Stimulated activated CD8-positive, alpha-beta memory T cell treated with anti-CD3 and anti-CD28 coated beads, Interleukin-7, amount 100 ng/mL, for 48 hours (primary cell): ENCODE measurements around the gene EMD.
A peak's percentile ranks its signal among the peaks of the same experiment; 100 is the strongest.

Experiments
- DNase-seq, 2 donors: peaks; one replicate each; pipeline ENCODE4 v3.0.0-alpha.2; 2020; ENCODE audit warnings: low read depth in 1 of 2; ENCODE audit errors: extremely low read depth in 1 of 2

The EMD gene

GRCh38 chrX:154355094-154355775 lies 23.9 kb upstream of the EMD start:
- no peak for DNase-seq

GRCh38 chrX:154355776-154356140 lies 23.3 kb upstream of the EMD start:
- no peak for DNase-seq

DNA sequence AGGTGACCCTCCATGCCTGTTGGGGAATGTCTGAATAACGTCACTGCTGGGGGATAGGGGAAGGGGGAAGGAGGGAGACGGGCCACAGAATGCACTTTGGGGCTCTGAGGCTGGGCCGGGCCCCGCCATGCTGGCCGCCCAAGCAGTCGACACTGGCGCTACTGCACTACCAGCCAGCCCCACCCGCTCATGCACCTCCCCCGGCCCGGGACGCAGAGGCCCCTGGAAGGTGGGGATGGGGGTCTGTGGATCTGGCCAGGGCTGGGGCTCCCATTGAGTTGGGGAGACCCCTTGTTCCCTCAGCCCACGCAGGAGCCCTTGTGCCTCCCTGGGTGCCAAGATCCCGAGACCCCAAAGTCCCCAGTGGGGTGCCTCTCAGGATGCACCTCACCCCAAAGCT lies 22.5 kb upstream of the EMD start:
- no peak for DNase-seq

DNA sequence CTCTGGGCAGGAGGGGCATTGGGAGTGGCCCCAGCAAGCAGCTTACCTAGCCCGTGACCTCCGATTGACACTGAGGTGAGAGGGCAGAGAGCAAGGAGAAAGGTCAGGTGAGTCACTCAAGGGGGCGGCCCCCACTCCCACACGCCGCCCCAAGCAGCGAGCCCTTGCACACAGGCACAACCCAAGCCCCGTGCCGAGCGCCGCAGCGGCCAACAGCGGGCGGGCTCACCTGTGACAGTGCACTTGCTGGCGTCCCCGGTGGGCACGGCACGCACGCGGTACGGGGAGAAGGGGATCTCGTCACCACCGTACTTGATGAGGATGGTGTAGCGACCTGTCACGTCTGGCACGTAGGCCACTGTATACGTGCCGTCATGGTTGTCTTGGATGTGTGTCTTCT lies 21.9 kb upstream of the EMD start:
- DNase-seq, result no peak

DNA sequence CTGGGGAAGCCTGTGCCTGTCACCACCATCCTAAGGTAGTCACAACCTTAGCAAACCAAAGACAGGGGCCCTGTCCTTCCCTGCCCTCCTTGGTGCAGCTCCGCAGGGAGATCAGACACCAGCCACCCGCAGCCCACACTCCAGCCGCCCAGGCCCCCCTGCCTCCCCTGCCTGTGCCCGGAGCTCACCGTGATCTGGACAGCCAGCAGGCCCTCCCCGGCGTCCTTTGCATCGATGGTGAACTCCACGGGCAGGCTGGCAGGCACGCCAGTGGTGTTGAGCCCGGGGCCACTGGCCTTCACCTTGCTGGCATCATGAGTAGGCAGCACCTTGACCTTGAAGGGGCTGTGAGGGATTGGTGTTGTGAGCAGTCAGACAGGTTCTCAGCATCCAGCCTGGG lies 21.1 kb upstream of the EMD start:
- DNase-seq, result no peak

GRCh38 chrX:154358829-154359228 lies 20.3 kb upstream of the EMD start:
- DNase-seq, result no peak

- DNase-seq, result no peak
These were observed 19.5 kb upstream of the EMD start for GRCh38 chrX:154359362-154360154.

GRCh38 chrX:154360155-154360713 lies 18.9 kb upstream of the EMD start:
- no peak for DNase-seq

GRCh38 chrX:154362085-154362742 lies 16.9 kb upstream of the EMD start:
- no peak for DNase-seq

DNA sequence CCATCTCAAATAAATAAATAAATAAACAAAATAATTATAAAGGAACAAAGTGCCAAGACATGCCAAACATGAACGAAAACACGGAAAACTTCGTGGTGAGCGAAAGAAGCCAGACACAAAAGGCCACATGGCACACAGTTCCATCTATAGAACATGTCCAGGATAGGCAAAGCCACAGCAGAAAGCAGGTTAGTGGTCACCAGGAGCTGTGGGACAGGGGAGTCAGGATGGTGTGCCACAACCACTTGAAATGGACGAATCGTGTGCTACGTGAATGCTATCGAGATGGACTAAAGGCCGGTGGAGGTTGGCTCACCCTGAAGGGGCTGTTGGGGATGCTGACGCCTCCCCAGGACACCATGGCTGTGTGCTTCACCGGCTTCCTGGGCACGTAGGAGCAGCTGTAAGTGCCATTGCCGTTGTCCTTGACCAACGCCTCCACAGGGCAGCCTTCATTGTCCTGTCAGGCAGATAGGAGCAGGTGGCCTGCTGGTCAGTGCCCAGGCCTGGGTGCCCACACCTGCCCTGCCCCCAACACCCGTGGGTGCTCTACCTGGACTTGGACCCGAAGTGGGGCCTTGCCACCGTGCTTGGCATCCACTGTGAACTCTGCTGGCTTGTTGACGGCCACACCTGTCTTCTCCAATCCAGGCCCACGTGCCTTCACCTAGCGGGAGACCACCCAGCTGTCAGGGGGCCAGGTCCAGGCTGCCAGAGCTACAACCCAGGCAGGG lies 15.2 kb upstream of the EMD start:
- DNase-seq, result no peak

DNA sequence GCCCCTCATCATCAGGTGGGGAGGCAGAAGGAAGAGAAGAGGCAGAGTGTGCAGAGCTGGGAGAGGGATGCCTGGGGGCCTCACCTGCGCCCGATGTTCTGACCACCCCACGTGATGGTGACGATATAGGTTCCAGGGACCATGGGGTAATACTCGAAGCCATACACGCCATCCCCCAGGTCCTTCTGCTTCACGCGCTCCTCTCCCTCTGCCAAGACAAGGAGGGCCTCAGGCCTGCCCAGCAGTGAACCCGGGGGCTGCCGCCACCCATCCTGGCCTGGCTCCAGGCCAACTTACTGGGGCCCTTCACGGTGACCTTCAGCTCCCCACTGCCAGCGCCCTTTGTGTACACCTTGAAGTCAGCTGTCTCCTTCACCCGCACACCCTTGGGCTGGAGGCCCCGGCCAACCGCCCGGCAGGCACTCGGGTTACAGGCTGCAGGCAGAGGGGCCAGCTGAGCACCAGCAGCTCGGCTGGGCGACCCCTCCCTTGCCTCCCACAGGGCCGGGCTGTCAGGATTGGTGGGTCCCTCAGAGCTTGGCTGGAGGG lies 14.0 kb upstream of the EMD start:
- no peak for DNase-seq

DNA sequence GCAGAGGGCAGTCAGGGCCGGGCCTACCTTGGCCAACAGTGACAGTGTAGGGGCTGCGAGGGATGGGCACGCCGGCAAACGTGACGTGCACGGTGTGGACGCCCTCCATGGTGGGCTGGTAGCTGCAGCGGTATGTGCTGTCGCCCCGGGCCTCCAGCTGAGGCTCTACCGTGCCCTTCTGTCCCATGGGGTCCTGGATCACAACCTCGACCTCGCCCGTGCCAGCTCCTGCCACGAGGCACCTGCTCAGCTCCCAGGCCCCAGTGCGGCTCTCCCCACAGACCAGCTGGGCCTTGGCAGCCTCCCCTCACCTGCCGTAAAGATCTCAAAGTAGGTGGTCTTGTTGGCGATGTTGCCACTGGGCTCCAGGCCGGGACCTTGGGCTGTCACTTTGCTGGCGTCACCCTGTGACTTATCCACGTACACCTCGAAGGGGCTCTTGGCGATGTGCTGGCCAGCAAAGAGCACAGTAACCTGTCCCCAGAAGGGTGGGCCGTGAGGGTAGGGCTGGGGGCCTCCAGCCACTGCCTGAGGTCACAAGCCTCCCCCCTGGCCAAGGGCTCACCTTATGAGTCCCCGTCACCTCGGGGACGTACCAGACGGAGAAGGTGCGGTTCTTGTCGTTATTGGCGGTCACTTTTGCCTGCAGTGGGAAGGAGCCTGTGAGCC lies 13.0 kb upstream of the EMD start:
- no peak for DNase-seq

DNA sequence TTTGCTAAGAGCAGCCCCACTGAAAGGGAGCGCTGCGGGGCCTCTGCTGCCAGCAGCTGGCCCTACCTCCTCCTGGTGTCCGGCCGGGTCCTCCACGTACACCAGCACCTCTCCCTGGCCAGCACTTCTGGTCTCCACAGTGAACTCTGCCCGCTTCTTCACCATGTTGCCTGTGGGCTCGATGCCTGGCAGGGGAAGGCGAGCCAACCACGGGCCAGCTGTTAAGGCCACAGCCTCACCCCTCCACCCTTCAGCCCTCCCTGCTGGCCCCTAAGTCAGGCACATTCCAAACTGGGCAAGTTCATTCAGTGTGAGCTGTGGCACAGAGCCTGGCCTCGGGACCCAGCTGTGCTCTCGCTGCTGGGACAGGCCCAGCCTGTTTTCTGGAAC lies 12.4 kb upstream of the EMD start:
- no peak for DNase-seq

- no peak for DNase-seq
These were observed 11.4 kb upstream of the EMD start for GRCh38 chrX:154367474-154368308.

- DNase-seq, result peak; percentile 90 to 94
These were observed 10.3 kb upstream of the EMD start for GRCh38 chrX:154368630-154369448.

DNA sequence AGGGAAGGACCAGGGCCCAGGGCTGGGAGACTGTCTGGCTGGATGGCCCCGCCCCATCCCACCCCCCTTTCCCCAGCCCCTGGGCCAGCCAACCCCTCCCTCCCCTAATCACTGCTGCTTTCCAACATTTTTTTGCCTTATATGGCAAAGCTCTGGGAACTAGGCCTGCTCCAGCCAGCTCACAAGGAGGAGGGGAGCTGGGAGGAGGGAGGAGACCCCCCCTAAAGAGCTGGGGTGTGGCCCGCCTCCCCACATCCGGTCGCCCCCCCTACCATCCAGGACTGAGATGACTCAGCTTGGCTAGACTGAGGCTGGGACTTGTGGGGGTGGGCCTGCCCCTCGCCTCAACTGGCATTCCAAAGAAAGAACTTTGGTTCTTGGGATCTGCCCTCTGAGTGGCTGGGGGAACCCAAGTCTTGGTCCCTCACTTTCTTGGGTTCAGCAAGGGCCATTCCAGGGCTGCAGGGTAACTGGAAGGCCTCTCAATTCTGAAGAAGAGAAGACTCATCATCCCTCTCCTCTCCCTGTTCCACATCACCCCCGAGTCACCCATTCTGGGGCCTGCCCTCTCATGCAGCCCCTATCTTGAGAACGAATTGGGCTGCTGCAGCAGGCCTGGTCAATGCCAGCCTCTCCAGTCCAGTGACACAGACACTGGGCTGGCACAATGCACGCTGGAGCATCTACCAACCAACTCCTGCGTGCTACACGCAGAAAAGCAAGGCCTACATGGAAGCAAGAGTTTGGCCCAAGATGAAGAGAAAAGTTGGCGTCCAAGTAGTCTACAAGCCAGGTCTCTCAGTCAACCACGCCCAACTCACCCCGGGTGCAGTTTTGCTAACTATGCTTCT lies 9.4 kb upstream of the EMD start:
- DNase-seq, result peak; percentile 57 to 69

DNA sequence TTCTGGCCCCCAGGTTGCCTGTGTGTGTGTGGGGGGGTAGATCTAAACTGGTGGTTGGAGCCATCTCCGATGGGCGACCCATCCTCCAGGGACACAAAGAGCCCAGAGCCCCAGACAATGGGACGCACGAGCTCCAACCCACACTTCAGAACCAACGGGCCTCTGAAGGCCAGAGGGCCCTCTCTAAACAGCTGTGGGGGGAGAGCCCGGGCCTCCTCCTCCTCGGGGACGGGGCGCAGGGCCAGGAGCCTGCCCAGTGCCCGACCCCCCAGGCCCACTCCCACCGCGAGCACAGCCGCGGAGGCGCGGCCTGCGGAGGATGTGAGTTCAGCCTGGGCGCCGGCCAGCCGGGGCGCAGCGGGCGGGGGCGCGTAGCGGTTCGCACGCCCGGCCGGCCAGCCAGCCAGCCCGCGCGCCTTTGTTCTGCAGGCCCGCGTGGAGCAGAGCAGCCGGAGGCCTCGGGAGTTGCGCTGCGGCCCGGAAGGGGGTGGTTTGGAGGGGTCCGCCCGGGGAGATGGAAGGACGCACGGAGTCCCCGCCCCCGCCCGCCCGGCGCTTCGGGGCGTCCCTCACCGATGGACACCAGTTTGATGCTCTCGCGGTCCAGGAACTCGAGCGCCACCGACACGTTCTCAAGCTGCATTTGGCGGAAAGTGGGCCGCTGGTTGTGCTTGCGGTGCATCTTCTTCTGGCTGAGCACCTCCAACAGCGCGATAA lies 8.6 kb upstream of the EMD start:
- no peak for DNase-seq
